EH (cell line): ENCODE results near the gene COL8A2.

Source experiments
- DNase-seq: peaks from one replicate; pipeline ENCODE4 v3.0.0-alpha.2; 2015; ENCODE audit warnings: low read depth

Gene COL8A2

DNA sequence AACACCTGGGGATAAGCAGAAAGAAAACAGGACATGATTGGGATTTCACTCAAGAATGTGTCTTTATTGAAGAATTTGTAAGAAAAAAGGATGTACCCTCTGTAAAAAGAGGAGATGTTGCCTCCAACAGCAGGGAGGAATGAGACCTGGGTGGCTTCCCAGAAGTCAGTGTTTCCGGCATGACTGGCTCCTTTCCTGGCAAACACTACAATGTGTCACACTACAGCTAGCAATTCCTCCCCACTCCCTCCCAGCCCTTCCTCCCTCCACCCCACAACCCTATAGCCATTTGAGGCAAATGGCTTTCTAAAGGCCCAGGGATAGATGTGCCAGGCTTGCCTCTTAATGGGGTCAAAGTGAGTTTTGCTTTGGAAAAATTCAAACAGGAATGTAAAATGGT, 11.5 kb upstream of the COL8A2 start:
- DNase-seq: peak; percentile 95

DNA sequence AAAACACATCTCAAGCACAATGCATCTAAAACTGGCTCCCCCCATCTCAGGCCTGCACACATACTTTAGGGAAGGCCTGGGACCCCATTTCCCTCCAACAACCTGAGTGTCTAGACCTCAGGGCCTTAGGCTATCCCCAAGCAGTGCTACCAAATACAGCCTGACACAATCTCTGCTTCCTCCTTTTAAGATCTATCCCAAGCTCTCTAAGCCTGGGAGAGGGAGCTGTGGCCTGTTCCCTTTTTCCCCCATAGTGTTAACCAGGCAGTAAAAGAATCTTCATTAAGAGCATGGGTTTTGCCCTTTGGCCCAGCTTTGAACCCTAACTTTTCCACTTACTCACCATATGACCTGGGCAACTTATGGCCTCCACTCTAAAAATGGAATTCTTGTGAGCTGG, 10.8 kb upstream of the COL8A2 start:
- DNase-seq: no peak

GRCh38 chr1:36135330-36135667, 10.3 kb upstream of the COL8A2 start:
- no peak for DNase-seq

DNA sequence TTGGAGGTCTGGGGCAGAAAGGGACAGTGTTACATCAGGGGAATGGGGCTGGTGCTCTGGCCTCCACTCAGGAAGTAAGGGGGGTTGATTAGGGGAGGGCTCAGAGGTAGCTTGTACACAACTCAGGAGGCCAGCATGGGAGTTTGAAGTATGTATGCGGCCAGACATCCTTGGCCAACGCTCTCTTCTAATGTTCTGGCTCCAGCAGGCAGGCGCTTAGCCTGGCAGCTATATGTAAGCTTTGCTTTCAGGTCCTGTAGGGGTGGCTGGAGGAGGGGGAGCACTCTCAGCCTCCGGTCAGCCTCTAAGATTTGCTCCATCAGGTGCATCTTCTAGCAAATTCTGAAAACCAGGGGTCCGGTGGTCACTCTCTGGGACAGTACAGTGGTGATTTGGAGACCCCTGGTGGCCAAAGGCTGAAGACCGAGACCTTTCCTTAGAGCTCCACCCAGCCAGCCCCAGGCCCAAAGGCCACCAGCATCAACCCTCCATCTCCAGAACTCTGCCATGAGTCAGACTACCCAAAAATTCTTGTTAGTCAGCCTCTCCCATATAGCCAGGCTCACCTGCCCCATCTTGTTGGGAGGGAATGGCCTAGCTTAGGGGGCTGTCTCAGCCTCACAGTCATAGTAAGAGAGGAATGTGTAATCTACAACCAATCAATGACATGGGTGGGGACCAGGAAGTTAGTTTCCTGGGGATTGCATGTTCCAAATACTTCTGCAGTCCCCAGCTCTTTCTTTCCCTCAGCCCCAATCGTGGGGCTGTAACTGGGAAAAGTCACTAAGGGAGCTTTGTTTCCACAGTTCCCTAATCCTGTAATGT, 9.7 kb upstream of the COL8A2 start:
- DNase-seq: peak; percentile 72

DNA sequence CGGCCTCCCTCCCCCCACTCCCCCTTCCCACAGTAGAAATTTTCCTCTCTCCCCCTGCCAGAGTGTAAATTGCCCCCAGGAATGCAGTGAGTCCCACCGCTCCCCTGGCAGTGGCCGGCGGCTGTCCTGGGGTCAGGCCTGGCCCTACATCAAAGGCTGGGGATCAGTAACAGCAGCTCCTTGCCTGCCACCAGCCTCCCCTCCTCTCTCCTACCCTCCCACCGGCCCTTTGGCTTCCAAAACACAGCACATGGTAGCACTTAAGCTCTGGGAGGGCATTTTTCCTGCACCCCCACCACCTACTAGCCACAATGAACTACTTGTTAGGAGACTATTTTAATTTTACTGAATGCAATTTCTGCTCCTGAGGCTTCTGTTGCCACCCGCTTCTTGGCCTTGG, 9.0 kb upstream of the COL8A2 start:
- DNase-seq: no peak

DNA sequence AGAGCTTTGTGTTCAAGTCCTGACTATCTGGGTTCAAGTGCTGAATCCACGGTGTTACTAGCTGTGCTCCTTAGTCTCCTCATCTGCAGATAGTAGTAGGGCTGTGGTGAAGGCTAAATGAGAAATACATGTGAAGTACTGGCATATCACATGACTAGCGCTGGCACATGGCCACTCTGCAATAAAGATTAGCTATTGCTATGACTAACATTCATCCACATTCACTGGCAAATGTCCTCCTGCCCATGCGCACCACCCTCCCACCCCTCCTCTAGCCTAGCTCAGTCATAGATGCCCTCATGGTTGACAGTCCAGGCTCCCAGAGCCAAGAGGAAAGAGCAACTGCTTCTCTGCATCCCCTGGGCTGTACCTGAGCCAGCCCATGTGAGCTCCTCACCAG, 8.5 kb upstream of the COL8A2 start:
- peak; percentile 99 for DNase-seq

DNA sequence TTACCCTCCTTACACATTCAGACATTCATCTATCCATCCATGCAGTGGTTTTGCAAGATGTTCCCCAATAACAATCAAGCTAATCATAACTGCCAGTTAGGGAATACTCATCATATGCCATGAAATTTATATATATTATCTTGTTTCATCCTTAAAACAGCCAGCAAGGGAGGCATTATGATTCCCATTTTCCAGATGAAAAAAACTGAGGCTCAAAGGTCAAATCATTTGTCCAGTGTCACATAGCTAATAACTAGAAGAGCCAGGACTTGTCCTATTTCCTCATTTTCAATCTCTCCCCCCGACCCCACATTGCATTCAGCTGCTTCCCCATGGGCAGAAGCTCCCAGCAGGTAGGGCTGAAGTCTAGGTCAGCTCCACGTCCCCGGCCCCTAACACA, 7.0 kb upstream of the COL8A2 start:
- no peak for DNase-seq

DNA sequence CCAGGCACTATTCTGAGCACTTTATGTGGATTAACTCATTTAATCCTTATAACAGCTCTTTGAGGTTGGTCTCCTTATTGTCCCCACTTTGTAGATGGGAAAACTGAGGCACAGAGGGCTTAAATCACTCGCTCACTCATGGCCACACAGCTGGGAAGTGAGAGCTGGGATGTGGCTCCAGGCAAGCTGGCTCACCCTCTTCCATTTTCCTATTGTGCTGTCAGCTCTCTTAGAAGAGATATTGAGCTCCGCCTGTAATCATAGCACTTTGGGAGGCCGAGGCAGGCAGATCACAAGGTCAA, 3.8 kb upstream of the COL8A2 start:
- DNase-seq: no peak

GRCh38 chr1:36128126-36128904, 3.3 kb upstream of the COL8A2 start:
- DNase-seq: peak; percentile 69

- no peak for DNase-seq
Measured at GRCh38 chr1:36126797-36127500, 1.9 kb upstream of the COL8A2 start.

- DNase-seq: no peak
Measured at GRCh38 chr1:36126005-36126716, 1.1 kb upstream of the COL8A2 start.

DNA sequence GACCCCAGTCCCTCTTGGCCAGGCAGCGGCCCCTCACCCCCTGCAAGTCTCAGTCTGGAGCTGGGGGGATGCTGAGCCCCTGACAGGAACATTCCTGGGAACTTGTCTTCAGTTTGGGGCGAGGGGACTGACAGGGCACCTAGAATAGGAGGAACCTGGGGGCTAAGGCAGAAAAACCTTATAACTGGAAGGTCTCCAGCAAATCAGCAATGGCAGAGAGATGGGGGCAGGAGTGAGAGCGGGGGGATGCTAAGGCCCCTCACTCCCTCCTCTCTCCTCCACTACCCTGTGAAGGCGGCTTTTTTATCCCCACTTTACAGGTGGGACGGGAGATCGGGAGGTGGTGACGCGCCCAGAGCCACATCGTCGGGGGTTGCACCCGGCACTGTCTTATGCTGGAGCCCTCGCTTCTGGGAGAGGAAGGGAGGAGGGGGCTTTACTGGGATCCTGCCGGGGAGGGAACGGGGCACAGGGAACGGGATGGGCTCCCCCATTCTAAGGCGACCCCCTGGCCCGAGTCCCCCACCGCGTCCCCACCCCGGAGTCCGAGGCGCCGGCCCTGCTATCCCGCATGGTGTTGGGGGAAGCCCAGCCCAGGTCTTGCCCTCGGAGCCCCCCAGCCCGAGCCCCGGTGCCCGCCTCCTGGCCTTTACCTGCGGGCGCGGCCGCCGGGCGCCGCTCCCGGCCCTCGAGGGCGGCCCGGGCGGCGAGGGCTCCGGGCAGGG, 456 bp downstream of the COL8A2 start:
- no peak for DNase-seq

DNA sequence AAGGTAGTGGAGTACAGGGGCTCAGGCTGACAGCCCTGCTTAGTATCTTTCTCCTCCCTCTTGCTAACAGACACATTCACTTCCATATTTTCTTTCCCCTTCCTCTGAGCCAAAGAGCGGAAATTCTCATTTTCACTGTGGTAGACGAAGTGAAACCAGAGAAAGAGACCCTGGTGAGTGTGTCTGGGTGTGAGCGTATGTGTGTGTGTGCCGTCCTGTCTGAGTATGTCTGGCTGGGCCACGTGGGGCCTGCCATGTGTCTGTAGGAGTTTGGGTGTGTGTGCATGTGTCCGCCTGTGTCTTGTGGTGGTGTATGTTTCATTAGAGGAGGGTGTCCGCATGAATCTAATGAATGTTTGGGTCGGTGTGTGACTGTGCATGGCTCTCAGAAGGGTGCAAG, 1.7 kb downstream of the COL8A2 start:
- DNase-seq: no peak

DNA sequence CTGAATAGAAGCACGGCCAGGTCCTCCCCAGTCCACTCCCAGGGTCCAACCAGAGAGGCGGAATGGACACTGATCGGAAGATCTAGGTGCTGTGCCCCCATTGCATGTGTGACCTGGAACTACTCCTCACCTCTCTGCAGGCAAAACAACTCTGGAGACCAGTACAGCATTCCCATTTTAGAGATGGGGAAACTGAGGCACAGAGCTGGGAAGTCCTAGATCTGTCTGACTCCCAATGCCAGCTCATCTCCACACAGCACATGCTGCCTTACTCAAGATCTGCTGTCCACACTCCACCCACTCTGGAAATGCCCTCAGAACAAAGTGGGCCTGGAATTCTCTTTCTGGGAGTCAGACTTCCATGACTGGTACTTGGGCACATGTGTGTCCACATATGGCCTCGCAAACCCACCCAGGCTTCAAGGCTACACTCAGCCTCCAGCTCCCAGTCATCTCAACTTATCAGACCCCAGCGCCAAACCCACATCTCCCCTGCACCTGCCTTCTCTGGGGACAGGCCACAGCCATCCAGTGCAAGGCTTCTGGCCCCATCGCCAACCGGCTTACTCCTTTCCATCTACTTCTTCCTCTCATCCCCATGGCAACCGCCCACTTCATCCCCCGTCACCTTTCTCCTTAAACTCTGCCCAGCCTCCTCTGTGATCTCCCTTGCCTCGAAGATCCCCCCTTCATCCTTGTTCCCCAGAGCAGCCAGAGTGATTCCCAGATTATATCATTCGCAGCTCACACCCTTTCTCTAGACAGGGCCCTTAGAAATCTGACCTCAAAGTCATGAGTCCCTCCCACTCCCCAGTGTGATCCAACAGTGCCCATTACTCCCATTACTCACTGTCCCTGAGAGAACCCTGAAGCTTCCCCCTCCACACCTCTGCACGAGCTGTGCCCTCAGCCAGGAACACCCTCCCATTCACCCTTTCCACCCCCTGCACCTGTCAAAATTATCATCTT, 2.7 kb downstream of the COL8A2 start:
- DNase-seq: no peak

- DNase-seq: peak; percentile 58
Measured at GRCh38 chr1:36119456-36119855, 5.6 kb downstream of the COL8A2 start.

DNA sequence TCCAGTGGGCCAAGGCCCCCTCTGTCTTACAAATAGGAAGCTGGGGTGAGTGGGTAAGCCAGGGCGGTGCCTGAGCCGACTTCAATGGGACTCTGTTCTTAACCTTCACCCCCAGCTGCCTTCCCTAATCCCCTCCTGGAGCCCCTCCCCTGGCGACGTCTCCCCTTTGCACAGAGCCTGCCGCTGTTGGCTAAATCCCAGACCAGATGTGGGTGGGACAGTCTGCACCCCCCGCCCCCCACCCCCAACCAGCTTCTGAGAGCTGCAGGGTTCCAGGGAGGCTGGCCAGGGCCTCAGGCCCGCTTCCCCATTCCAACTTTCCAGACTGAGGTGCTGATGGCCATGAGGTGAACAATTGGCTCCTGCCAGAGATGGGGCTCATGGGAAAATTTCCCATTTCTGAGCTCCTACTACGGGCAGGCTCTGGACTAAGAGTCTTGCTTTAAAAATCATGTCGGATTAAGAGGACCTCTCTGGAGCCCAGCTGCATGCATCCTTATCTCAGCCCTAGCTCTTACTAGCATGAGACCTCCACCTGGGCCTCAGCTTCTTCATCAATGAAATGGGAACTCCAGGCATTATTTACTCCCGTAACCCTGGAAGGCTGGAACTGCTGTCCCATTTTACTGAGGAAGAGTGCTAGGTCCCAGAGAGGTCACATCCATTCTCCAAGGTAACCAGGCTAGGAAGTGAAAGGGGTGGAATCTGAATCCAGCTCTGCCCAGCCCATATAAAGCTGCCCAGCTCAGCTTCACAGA, 6.4 kb downstream of the COL8A2 start:
- DNase-seq: no peak

DNA sequence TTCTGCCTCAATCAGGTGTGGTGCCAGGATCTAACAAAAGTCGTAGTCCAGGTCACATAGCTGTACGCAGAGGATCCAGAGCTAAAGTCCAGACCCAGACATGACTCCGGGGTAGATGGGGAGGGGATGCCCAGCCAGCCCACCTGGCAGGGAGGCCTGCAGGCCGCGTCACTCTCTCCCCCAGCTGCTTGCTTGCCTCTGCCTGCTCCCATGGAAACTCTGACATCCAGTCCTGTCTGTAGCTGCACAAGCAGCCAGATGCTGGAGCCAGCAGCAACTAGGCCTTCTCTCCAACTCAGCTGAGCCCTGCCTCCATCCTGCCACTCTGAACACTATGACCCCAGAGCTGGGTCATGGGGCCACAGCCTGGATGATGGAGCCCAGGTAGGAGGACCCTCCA, 8.1 kb downstream of the COL8A2 start:
- no peak for DNase-seq

DNA sequence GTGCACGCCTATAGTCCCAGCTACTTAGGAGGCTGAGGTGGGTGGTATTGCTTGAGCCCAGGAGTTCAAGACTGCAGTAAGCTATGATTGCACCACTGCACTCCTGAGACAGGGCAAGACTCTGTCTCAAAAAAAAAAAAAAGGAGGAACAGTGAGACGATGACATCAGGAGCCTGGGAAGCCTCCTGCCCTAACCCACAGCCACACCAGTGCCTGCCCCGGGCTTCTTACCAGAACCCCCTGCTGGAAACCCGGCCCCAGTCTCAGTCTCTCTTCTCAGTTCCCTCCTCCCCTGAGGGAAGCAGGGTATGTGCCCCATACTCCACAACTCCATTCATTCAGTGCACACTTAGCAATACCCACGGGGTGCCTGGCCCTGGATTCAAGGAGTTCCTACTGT, 9.1 kb downstream of the COL8A2 start:
- peak; percentile 76 for DNase-seq

- peak; percentile 94 for DNase-seq
Measured at GRCh38 chr1:36115200-36115669, 9.8 kb downstream of the COL8A2 start.

- no peak for DNase-seq
Measured at GRCh38 chr1:36114371-36114770, 10.7 kb downstream of the COL8A2 start.
